Activated CD4-positive, alpha-beta T cell treated with anti-CD3 and anti-CD28 coated beads, Interleukin-2, amount 50 U/mL, for 48 hours (primary cell): Measurements from ENCODE around the gene EREG.
"Not testable (repeated sequence)": the region's sequence is repeated elsewhere in the genome, so short reads cannot be mapped to it uniquely, and the experiment has no call there.

Experiments used
- DNase-seq, 2 experiments: peaks; one replicate each; pipeline ENCODE4 v3.0.0-alpha.2; 2020

Gene EREG, protein sequence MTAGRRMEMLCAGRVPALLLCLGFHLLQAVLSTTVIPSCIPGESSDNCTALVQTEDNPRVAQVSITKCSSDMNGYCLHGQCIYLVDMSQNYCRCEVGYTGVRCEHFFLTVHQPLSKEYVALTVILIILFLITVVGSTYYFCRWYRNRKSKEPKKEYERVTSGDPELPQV

DNA sequence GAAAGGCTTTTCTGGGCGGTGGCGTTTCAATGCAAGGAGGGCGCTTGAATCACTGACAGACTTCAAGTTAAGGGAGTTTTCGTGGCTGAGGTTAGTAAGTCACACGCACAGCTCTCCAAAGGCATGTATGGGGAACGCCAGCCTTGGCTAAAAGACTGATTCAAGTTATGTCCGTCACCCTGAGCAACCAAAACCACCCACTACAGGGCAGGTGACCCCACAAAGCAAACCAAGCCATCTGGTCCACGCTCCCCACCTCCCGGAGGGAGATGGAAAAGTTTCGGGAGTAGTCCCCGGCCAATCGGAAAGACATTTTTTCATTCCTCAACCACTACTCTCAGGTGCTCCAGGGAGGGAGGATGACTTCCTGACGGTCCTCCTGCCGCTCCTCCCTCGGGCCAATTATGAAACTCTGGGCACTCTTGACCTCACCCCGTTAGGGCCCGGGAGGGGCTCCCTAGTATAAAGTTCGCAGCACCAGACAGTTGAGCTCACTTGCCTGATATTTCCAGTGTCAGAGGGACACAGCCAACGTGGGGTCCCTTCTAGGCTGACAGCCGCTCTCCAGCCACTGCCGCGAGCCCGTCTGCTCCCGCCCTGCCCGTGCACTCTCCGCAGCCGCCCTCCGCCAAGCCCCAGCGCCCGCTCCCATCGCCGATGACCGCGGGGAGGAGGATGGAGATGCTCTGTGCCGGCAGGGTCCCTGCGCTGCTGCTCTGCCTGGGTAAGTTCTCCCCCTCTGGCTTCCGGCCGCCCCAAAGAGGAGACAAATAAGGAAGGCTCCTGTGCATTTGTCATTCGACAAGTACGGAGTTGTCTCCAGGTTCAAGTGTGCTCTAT is at the start of gene EREG:
Gene EREG (plus strand): TSS at position 494 of the 840 bp plus-strand sequence. CDS start 164 bp downstream, at position 658.
- peak in 1 of 2 experiments; percentile 21 for DNase-seq

DNA sequence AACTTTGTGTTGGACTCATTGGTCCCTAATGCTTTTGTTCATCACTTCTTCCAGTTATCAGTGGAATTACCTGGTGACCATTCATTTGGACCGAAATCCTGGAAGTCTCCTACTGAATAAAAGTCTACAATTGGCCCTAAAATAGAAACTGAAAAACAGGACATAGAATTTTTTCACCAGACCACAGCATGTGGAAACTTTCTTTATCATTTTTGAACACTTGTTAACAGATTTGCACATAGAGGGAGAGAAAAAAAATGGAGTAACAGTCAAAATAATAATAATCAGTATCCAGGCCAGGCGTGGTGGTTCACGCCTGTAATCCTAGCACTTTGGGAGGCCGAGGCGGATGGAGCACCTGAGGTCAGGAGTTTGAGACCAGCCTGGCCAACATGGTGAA is 49.6 kb upstream of the EREG start:
- no peak for DNase-seq

GRCh38 chr4:74316397-74316796 is 48.5 kb upstream of the EREG start:
- DNase-seq: no peak

GRCh38 chr4:74317616-74318246 is 47.2 kb upstream of the EREG start:
- no peak for DNase-seq

- no peak for DNase-seq
These were observed 46.7 kb upstream of the EREG start for GRCh38 chr4:74318276-74318675.

- no peak for DNase-seq
These were observed 45.5 kb upstream of the EREG start for GRCh38 chr4:74319470-74319869.

DNA sequence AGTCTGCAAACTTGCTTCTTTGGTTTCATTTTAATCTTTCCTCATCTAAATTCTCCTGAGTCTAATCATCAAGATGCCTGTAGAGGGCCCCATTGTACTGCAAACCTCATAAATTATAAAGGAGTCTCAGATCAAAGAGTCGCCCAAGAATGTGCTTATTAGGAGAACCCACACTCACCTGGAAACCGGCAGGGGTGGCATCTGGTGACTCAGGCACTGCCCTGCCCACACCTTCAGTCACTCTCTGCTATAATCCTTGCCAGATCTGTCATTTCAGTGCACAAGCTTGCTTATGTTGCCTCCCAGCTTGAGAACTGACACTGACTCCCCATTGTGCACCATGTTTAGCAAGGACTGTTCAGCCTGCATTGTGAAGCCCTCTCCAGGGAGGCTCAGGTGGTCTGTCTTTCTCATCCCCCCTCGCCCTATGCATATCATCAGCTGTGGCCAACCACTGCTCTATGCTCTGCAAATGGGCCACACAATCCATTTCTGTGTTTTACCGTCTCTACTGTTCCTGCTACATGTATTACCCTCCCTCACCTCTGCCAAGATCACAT is 44.3 kb upstream of the EREG start:
- DNase-seq: peak; percentile 8 to 16

- DNase-seq: no peak
These were observed 42.6 kb upstream of the EREG start for GRCh38 chr4:74322301-74322700.

GRCh38 chr4:74323663-74324062 is 41.3 kb upstream of the EREG start:
- DNase-seq: no peak

GRCh38 chr4:74324262-74324661 is 40.7 kb upstream of the EREG start:
- no peak for DNase-seq

DNA sequence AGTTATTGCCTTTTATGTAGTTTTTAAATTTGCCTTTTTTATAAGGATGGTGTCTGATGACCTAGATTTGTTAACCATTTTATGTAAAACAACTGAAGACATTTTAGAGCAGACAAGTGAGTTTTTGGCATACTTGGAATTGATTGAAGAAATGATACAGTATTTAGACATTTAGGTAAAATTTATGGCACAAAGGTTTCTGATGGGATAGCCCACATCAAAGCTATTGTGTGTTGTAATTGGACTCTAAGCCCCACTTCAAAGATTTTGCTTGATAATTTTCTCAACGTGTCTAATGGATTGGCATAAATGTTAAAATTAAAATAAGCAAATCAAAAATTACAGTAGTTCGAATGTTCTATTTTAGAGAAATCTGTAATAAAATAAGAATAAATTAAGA is 39.1 kb upstream of the EREG start:
- DNase-seq: no peak

- DNase-seq: no peak
These were observed 37.2 kb upstream of the EREG start for GRCh38 chr4:74327762-74328161.

DNA sequence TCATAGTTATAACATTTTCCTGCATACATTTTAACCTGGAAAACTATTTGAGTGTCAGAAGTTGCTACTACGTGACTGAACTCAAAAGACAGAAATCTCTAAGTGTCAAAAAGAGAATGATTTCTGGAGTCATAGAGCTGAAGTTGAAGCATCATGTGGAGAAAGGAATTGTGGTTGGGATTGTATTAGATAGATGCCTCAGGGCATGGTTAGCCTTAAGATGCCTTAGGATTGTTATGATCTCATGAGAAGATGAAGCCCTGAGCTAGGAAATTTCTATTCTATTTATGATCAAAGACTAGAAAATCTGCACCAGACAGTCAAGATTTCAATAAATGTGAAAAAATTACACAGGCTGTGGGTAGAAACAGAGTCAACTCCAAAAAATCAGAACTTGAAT is 36.4 kb upstream of the EREG start:
- no peak for DNase-seq

- DNase-seq: no peak
These were observed 35.6 kb upstream of the EREG start for GRCh38 chr4:74329307-74329706.

DNA sequence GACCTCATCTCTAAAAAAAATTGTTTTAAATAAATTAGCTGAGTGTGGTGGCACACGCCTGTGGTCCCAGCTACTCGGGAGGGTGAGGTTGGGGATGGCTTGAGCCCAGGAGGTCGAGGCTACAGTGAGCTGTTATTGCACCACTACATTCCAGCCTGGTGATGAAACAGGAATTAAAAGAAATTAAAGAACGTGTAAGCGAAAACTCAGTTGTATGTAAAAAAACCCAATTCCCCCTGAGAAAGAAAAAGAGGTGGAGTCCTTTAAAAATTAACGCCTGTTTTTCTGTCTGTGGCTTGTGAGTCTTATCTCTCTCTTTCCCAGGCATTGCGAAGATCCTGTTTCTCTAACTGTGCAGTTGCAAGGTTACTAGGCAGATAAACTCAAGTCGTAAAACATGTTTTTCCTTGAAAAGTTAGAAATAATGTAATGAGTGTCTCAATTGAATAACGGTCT is 34.6 kb upstream of the EREG start:
- DNase-seq: no peak

DNA sequence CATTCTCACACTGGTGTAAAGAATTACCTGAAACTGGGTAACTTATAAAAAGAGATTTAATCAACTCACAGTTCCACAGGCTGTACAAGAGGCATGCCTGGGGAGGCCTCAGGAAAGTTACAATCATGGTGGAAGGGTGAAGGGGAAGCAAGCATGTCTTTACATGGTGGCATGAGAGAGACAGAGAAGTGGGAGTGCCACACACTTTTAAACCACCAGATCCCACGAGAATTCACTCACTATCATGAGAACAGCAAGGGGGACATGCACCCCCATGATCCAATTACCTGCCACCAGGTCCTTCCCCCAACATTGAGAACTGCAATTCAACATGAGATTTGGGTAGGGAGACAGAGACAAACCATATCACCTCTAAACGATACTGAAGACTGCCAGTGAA is 33.7 kb upstream of the EREG start:
- no peak for DNase-seq

DNA sequence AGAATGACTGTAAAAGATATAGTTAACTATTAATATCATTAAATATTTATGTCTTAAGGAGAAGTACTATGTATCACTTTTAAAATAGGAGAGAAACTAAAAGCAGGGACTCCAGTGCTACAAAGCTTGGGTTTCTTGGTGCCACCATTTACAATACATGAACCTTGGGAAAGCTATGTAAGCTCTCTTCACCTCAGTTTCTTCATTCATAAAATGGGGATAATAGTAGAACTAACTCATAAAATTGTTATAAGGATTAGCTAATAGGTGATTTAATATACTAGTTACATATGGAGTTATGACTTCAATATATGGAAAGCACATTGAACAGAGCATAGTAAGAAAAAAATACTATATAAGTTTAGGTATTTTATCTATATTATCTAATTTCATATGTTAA is 33.0 kb upstream of the EREG start:
- no peak for DNase-seq

- no peak for DNase-seq
These were observed 30.3 kb upstream of the EREG start for GRCh38 chr4:74334636-74335035.

GRCh38 chr4:74335341-74336021 is 29.5 kb upstream of the EREG start:
- DNase-seq: no peak

GRCh38 chr4:74338792-74339333 is 26.1 kb upstream of the EREG start:
- no peak for DNase-seq

DNA sequence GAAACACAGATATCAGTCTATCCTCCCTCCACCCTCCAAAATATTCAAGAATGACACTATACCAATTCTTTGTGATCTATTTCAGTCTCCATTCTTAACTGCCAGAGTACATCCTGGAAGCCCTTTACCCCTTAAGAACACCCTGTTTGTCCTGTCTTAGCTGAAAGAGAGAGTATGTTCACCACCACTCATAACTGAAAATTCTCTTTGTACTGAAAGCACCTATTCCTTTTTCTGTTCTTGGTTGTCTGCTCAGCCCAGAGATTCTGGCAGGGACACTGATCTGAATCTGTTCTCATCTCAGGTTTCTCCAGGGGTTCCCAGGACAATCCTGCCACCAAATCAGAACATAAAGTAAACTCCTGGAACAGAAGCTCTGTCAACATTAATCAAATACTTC is 25.4 kb upstream of the EREG start:
- no peak for DNase-seq

GRCh38 chr4:74340421-74340820 is 24.5 kb upstream of the EREG start:
- DNase-seq: not testable (repeated sequence)

GRCh38 chr4:74344031-74344430 is 20.9 kb upstream of the EREG start:
- no peak for DNase-seq
